Measurements from ENCODE around the gene MICOS13.

Gene MICOS13

DNA sequence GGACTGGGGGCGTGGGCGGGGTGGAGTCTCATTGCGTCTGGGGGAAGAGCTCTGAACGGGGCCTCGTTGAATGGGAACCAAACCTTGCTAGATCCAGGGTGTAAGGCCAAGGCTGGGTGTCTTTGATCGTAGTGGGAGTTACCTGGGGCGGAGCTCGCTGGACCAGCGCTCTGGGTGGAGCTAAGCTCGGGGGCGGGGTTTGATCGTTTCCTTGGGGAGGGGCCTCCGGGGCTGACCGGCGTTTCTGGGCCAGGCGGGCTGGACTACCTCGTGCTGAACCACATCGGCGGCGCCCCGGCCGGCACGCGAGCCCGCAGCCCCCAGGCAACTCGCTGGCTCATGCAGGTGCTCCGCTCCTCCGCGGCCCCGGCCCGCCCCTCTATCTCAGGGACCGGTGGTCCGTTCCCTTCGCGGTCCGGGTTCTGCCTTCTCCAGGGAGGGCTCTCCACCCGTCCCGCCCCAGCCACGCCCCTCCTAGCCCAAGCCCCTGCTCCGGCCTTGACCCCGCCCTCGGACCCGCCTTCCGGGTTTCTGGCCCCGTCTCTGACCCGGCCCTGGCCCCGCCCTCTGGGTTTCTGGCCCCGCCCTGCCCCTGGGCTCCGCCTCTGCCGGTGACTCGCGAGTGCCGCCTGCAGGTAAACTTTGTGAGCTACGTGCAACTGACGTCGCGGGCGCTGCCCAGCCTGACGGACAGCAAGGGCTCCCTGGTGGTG is 6.5 kb upstream of the MICOS13 start:
- TF ChIP-seq, protein P1, sequence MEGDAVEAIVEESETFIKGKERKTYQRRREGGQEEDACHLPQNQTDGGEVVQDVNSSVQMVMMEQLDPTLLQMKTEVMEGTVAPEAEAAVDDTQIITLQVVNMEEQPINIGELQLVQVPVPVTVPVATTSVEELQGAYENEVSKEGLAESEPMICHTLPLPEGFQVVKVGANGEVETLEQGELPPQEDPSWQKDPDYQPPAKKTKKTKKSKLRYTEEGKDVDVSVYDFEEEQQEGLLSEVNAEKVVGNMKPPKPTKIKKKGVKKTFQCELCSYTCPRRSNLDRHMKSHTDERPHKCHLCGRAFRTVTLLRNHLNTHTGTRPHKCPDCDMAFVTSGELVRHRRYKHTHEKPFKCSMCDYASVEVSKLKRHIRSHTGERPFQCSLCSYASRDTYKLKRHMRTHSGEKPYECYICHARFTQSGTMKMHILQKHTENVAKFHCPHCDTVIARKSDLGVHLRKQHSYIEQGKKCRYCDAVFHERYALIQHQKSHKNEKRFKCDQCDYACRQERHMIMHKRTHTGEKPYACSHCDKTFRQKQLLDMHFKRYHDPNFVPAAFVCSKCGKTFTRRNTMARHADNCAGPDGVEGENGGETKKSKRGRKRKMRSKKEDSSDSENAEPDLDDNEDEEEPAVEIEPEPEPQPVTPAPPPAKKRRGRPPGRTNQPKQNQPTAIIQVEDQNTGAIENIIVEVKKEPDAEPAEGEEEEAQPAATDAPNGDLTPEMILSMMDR (IDR thresholded peaks at IDR 0.05; ENCODE audit: insufficient read depth, low read length, missing control alignments) = peak; percentile 87
- POLR2A ChIA-PET = interaction anchor here (1.0 to 1.6 kb wide), 2 partner anchors 33 to 71 kb away, joined by 3 to 4 read pairs; partner anchors contain the start of genes CATSPERD and LONP1
- peak; percentile 24 for DNase-seq (ENCODE audit: low read depth, low spot score)
- CTCF ChIA-PET = interaction anchor here (0.6 to 5.3 kb wide), 22 partner anchors 8 to 639 kb away, joined by 3 to 58 read pairs (median 4); partner anchors contain the start of genes SAFB and SAFB2
- H3K4me3 ChIP-seq (ENCODE audit: low read depth, low read length) = peak overlapping the region; percentile 64

DNA sequence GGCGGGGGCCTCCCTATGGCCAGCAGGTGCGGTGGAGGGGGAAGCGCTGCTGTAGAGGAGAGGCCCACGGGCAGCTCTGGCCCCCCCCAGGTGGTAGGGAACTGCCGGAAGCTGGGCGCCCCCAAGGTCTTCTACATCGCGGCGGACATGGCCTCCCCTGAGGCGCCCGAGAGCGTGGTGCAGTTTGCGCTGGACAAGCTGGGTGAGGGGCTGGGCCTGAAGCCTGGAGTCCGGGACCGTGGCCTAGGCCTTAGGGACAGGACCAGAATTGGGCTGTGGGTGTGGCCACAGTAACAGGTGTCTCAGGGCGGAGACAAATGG is 6.0 kb upstream of the MICOS13 start:
- POLR2A ChIA-PET = interaction anchor here (1.6 kb wide), 1 partner anchor 34 kb away, joined by 4 read pairs; the partner anchor contains the start of genes CATSPERD and LONP1
- no peak for DNase-seq (ENCODE audit: low read depth, low spot score)
- peak overlapping the region; percentile 64 for H3K4me3 ChIP-seq (ENCODE audit: low read depth, low read length)
- CTCF ChIA-PET = interaction anchor here (0.7 to 5.3 kb wide), 9 partner anchors 12 to 638 kb away, joined by 3 to 58 read pairs (median 8); partner anchors contain the start of genes SAFB and SAFB2
- TF ChIP-seq, protein P1 (IDR thresholded peaks at IDR 0.05; ENCODE audit: insufficient read depth, low read length, missing control alignments) = no peak

DNA sequence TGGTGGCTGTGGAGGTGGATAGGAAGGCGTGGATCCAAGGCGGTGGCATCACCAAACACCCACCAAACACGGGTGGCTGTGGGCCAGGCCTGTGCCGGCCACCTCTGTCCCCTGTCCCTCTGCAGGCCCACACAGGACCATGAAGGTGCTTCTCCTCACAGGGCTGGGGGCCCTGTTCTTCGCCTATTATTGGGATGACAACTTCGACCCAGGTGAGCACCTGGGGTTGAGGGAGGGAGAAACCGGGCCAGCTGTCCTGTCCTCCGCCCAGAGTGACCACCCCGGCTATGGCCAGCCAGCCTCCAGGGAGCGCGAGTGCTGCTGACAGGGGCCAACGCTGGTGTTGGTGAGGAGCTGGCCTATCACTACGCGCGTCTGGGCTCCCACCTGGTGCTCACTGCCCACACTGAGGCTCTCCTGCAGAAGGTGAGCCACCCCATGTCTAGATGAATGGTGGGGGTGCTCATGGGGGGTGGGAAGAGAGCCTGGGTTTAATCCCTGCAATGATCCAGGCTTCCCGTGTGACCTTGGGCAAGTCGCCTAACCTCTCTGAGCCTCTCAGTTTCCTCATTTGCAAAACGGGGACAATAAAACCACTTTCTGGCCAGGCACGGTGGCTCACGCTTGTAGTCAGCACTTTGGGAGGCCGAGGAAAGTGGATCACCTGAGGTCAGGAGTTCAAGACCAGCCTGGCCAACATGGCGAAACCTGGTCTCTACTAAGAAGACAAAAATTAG is 4.5 kb upstream of the MICOS13 start:
- POLR2A ChIA-PET = no interaction called here
- H3K4me3 ChIP-seq (ENCODE audit: low read depth, low read length) = no peak overlapping the region
- no peak for DNase-seq (ENCODE audit: low read depth, low spot score)
- TF ChIP-seq, protein P1 (IDR thresholded peaks at IDR 0.05; ENCODE audit: insufficient read depth, low read length, missing control alignments) = no peak
- CTCF ChIA-PET = interaction anchor here (5.3 kb wide), 1 partner anchor 31 kb away, joined by 58 read pairs; no protein-coding TSS in a partner anchor

DNA sequence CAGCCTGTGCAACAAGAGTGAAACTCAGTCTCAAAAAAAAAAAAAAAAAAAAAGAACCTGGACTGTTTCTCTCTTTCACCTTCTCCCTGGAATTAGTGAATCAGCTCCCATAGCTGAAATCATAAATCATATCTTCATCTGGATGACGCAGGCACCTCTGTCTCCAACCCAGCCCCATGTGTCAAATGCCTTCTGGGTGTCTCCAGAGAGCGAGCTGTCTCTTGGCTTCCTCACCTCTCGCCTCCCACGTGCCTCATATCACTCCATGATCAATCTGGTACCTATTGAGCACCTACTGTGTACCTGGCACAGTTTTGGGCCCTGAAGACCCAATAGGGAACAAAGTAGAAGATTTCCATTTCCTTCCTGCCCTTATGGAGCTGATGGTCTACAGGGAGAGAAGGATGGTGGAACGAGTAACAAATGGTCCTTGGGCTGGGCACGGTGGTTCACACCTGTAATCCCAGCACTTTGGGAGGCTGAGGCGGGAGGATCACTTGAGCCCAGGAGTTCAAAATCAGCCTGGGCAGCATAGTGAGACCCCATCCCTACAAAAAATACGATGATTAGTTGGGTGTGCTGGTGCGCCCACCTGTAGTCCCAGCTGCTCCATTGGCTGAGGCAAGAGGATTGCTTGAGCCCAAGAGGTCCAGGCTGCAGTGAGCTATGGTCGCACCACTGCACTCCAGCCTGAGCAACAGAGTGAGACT is 3.0 kb upstream of the MICOS13 start:
- H3K4me3 ChIP-seq (ENCODE audit: low read depth, low read length) = no peak overlapping the region
- ChIA-PET POLR2A (interaction anchor here (0.5 kb wide), 1 partner anchor 146 kb away, joined by 7 read pairs; no protein-coding TSS in a partner anchor), CTCF (no interaction called here)
- DNase-seq (ENCODE audit: low read depth, low spot score) = no peak
- TF ChIP-seq, protein P1 (IDR thresholded peaks at IDR 0.05; ENCODE audit: insufficient read depth, low read length, missing control alignments) = no peak

DNA sequence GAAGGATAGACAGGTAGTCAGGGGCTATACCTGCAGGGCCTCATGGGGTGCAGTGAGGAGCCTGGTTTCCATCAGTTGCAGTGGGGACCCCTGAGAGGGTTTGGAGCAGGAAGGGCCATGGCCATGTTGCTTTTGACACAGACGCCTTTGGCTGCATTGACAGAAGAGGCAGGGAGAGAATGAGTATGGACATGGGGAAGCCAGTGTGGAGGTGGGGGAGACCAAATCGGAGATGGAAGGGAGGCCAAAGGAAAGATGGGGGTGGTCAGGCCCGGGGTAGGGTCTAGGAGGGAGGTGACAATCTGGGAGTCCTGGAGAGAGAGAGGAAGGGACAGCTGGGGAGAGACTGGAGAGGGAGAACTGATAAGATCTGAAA is 1.8 kb upstream of the MICOS13 start:
- H3K4me3 ChIP-seq (ENCODE audit: low read depth, low read length) = no peak overlapping the region
- ChIA-PET CTCF (interaction anchor here (1.9 kb wide), 1 partner anchor 9 kb away, joined by 12 read pairs; no protein-coding TSS in a partner anchor), POLR2A (no interaction called here)
- TF ChIP-seq, protein P1 (IDR thresholded peaks at IDR 0.05; ENCODE audit: insufficient read depth, low read length, missing control alignments) = no peak
- no peak for DNase-seq (ENCODE audit: low read depth, low spot score)
